ENCODE data around the gene CSTB. TPM values are rescaled to one million over a fixed set of nuclear protein-coding genes. Genes with fewer than 3 reads are reported as not detected.

CSTB gene
- total RNA-seq, 2 donors from 2014 or later = 13.3 to 34.7 TPM

DNA sequence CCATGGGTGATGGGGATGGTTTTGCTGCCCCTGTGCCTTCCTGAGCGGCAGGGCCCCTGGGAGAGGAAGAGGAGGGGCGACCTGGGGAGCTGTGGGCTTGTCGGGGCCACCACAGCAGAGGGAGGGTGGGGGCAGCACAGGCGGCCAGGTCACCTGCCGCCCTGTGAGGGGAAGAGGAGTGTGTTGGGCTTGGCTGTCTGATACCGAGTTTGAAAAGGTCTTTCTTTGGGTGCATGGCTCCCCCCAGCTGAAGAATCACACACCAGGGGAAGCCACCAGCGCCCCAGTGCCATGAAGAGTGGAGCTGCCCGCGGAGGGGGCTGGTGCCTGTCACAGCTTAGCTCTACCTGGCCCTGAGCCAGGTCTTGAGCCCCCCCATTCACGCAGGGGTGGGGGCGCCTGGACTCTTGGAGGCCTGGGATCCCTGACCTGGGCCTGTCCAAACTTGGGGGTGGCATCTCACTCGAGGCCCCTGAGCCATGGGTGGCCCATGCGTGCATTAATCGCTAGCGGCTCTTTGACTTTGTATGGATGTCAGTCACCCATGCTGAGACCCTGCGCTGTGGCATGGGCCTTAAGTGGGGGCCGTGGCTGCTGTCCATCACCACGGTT lies 26.4 kb downstream of the CSTB start:
- Histone ChIP-seq H3K36me3 (peaks cover 0 to 9% of the 10 kb centered on the region in 2 donors), H3K4me3 (no peak overlapping the region), H3K9me3 (no peaks in the 10 kb centered on the region), H3K4me1 (replicated peaks) (no peaks in the 10 kb centered on the region), H3K27ac (no peak overlapping the region), H3K27me3 (replicated peaks; ENCODE audit: insufficient read depth) (no peaks in the 10 kb centered on the region)
- intact Hi-C loops (cut with DNase I) = no loop called here
- 77% methylated on average over 17 of the region's 18 CpGs for WGBS
- TF ChIP-seq POLR2AphosphoS5 (IDR thresholded peaks at IDR 0.05) = no peak
- TF ChIP-seq, protein P1, sequence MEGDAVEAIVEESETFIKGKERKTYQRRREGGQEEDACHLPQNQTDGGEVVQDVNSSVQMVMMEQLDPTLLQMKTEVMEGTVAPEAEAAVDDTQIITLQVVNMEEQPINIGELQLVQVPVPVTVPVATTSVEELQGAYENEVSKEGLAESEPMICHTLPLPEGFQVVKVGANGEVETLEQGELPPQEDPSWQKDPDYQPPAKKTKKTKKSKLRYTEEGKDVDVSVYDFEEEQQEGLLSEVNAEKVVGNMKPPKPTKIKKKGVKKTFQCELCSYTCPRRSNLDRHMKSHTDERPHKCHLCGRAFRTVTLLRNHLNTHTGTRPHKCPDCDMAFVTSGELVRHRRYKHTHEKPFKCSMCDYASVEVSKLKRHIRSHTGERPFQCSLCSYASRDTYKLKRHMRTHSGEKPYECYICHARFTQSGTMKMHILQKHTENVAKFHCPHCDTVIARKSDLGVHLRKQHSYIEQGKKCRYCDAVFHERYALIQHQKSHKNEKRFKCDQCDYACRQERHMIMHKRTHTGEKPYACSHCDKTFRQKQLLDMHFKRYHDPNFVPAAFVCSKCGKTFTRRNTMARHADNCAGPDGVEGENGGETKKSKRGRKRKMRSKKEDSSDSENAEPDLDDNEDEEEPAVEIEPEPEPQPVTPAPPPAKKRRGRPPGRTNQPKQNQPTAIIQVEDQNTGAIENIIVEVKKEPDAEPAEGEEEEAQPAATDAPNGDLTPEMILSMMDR (IDR thresholded peaks at IDR 0.05) = no peak
- TF ChIP-seq POLR2A (IDR thresholded peaks at IDR 0.05) = no peak
- DNase-seq (ENCODE audit: low spot score) = no peak

DNA sequence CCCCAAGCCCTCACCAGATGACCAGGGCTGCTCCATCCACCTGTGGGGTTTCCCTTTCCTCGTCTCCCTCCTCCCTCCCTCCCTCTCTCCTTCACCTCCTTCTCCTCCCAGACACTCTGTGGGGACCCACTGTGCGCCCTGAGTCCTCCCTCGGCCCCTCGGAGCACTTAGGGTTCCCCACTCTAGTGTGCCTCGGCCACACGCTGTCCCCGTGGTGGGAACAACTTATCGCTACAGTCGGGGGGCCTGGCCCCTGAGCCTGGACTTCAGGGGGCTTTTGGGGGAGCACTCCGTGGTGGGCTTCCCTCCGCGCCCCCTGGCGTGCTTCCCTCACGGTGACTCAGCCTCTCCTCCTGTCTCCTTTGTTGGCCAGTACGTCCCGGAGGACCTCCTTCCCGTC lies 27.5 kb downstream of the CSTB start:
- intact Hi-C loops (cut with DNase I) = no loop called here
- H3K36me3 ChIP-seq = peaks cover 0 to 14% of the 10 kb centered on the region in 2 donors
- no peaks in the 10 kb centered on the region for H3K4me1 ChIP-seq (replicated peaks)
- H3K9me3 ChIP-seq = no peaks in the 10 kb centered on the region
- DNase-seq (ENCODE audit: low spot score) = no peak
- H3K4me3 ChIP-seq = no peak overlapping the region
- H3K27me3 ChIP-seq (replicated peaks; ENCODE audit: insufficient read depth) = no peaks in the 10 kb centered on the region
- no peak for TF ChIP-seq POLR2AphosphoS5 (IDR thresholded peaks at IDR 0.05)
- TF ChIP-seq POLR2A (IDR thresholded peaks at IDR 0.05) = no peak
- TF ChIP-seq, protein P1 (IDR thresholded peaks at IDR 0.05) = no peak
- 93% methylated on average over 17 of the region's 17 CpGs for WGBS
- H3K27ac ChIP-seq = no peak overlapping the region

DNA sequence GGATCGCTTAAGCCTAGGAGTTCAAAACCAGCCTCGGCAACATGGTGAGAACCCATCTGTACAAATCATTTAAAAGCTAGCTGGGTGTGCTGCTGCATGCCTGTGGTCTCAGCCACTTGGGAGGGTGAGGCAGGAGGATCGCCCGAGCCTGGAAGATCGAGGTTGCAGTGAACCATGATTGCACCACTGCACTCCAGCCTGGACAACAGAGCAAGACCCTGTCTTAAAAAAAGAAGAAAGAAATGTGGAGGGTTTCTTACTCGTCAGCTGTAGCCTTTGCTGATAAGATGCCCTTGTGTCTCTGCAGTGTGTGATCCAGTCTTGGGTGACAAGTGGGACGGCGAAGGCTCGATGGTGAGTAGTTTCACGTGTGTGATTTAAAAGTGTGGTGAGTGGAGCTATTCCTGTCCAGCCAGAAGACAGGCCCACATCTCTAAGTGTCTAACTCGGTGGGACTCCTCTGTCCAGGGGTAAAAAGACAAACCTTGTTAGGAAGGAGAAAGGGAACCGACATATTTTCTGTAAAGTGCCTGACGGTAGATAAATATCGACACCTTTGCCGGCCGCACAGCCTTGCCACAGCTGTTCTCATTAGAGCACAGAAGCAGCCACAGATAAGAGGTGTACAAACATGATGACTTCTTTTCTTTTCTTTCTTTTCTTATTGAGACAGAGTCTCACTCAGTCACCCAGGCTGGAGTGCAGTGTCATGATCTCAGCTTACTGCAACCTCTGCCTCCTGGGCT lies 30.2 kb downstream of the CSTB start:
- intact Hi-C loops (cut with DNase I) = no loop called here
- 92% methylated on average over 16 of the region's 16 CpGs for WGBS

DNA sequence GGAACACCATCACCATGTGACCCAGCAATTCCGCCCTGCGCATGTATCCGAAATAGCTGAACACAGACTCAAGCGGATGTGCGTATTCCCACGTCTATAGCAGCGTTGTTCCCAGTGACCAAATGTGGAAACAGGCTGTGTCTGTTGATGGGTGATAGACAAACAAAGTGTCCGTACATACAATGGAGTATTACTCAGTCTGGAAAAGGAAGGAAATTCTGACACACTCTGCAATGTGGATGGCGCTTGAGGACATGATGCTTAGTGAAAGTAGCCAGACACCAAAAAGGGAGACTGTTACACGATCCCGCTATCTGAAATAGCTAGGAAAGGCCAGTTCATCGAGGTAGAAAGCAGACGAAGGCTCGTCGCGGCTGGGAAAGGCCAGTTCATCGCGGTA lies 31.4 kb downstream of the CSTB start:
- Histone ChIP-seq H3K36me3 (peaks cover 0 to 12% of the 10 kb centered on the region in 2 donors), H3K4me1 (replicated peaks) (no peaks in the 10 kb centered on the region), H3K27ac (no peak overlapping the region), H3K9me3 (no peaks in the 10 kb centered on the region), H3K27me3 (replicated peaks; ENCODE audit: insufficient read depth) (no peaks in the 10 kb centered on the region), H3K4me3 (no peak overlapping the region)
- DNase-seq (ENCODE audit: low spot score) = no peak
- TF ChIP-seq POLR2A (IDR thresholded peaks at IDR 0.05) = no peak
- TF ChIP-seq, protein P1 (IDR thresholded peaks at IDR 0.05) = no peak
- no peak for TF ChIP-seq POLR2AphosphoS5 (IDR thresholded peaks at IDR 0.05)
- WGBS = 97% methylated on average over 18 of the region's 18 CpGs
- intact Hi-C loops (cut with DNase I) = no loop called here

More for the DNA sequence above, 30.2 kb downstream of the CSTB start:
- Histone ChIP-seq H3K27me3 (replicated peaks; ENCODE audit: insufficient read depth) (no peaks in the 10 kb centered on the region), H3K4me3 (no peak overlapping the region), H3K9me3 (no peaks in the 10 kb centered on the region), H3K4me1 (replicated peaks) (no peaks in the 10 kb centered on the region), H3K27ac (no peak overlapping the region), H3K36me3 (peaks cover 0 to 14% of the 10 kb centered on the region in 2 donors)
- TF ChIP-seq, protein P1 (IDR thresholded peaks at IDR 0.05) = no peak
- TF ChIP-seq POLR2A (IDR thresholded peaks at IDR 0.05) (no peak), POLR2AphosphoS5 (IDR thresholded peaks at IDR 0.05) (no peak)
- no peak for DNase-seq (ENCODE audit: low spot score)
